KMS-11 (cell line): ENCODE results near the gene ZBTB20.

ENCODE experiments used
- H2AFZ ChIP-seq: fragments of 200-600 bp; sonication (generic); 2 replicates; pipeline ENCODE4 v1.6.1; 2016; ENCODE audit warnings: antibody characterized with exemption, mixed run types, low read depth
- H3K27ac ChIP-seq: fragments of 200-600 bp; sonication (generic); 2 replicates; pipeline ENCODE4 v1.6.1; 2016; ENCODE audit warnings: mild to moderate bottlenecking, mixed run types
- H3K27me3 ChIP-seq: fragments of 200-600 bp; sonication (generic); 2 replicates; pipeline ENCODE4 v1.6.1; 2017; ENCODE audit warnings: mild to moderate bottlenecking, low read depth, mixed run types, moderate library complexity; ENCODE audit not compliant: insufficient read depth
- H3K36me3 ChIP-seq: fragments of 200-600 bp; sonication (generic); 2 replicates; pipeline ENCODE4 v1.6.1; 2017; ENCODE audit warnings: mild to moderate bottlenecking, mixed run types; ENCODE audit not compliant: insufficient read depth
- H3K4me1 ChIP-seq: fragments of 200-600 bp; sonication (generic); 2 replicates; pipeline ENCODE4 v1.6.1; 2016; ENCODE audit warnings: mild to moderate bottlenecking, low read depth, mixed run types; ENCODE audit not compliant: poor library complexity, severe bottlenecking
- H3K4me2 ChIP-seq: fragments of 200-600 bp; sonication (generic); 2 replicates; pipeline ENCODE4 v1.7.0; 2016; ENCODE audit warnings: mild to moderate bottlenecking, mixed run types
- H3K4me3 ChIP-seq: fragments of 200-600 bp; sonication (generic); IDR thresholded peaks from 2 replicates; pipeline ENCODE4 v1.6.1; 2017; ENCODE audit warnings: low read depth, low read length, mixed read lengths; ENCODE audit not compliant: insufficient read depth
- H3K79me2 ChIP-seq: fragments of 200-600 bp; sonication (generic); 2 replicates; pipeline ENCODE4 v1.6.1; 2016; ENCODE audit warnings: low read depth, mixed run types; ENCODE audit not compliant: insufficient read depth
- H3K9ac ChIP-seq: fragments of 200-600 bp; sonication (generic); 2 replicates; pipeline ENCODE4 v1.6.1; 2016; ENCODE audit warnings: mild to moderate bottlenecking, mixed run types
- H4K20me1 ChIP-seq: fragments of 200-600 bp; sonication (generic); 2 replicates; pipeline ENCODE4 v1.6.1; 2016; ENCODE audit warnings: mild to moderate bottlenecking, mixed run types; ENCODE audit not compliant: insufficient read depth
- CTCF ChIP-seq: fragments of 200-600 bp; sonication (generic); conservative IDR thresholded peaks from 2 replicates; pipeline ENCODE4 v1.6.1; 2017; ENCODE audit warnings: low read depth, mild to moderate bottlenecking, antibody characterized with exemption, low read length, moderate library complexity, mixed read lengths

Gene ZBTB20

GRCh38 chr3:114858329-114858728, 288.8 kb downstream of the ZBTB20 start:
- no peak overlapping the region for H3K27ac ChIP-seq

GRCh38 chr3:114857299-114857701, 289.8 kb downstream of the ZBTB20 start:
- Histone ChIP-seq H2AFZ (no peak overlapping the region), H3K79me2 (no peaks in the 10 kb centered on the region), H3K36me3 (no peaks in the 10 kb centered on the region), H3K9ac (no peak overlapping the region), H3K27me3 (no peaks in the 10 kb centered on the region), H3K4me2 (no peak overlapping the region), H3K4me1 (peaks cover 27% of the 10 kb centered on the region), H3K27ac (no peak overlapping the region), H3K4me3 (no peak overlapping the region), H4K20me1 (no peaks in the 10 kb centered on the region)
- no peak for TF ChIP-seq CTCF

More at GRCh38 chr3:114858329-114858728, 288.8 kb downstream of the ZBTB20 start:
- no peaks in the 10 kb centered on the region for H3K27me3 ChIP-seq
- H4K20me1 ChIP-seq, result no peaks in the 10 kb centered on the region
- peaks cover 30% of the 10 kb centered on the region for H3K4me1 ChIP-seq
- H3K9ac ChIP-seq, result no peak overlapping the region
- no peaks in the 10 kb centered on the region for H3K79me2 ChIP-seq
- H3K4me3 ChIP-seq, result no peak overlapping the region
- no peak for TF ChIP-seq CTCF
- H3K36me3 ChIP-seq, result no peaks in the 10 kb centered on the region
- no peak overlapping the region for H3K4me2 ChIP-seq
- H2AFZ ChIP-seq, result no peak overlapping the region

GRCh38 chr3:114856835-114857234, 290.3 kb downstream of the ZBTB20 start:
- H3K27ac ChIP-seq, result no peak overlapping the region
- H3K27me3 ChIP-seq, result no peaks in the 10 kb centered on the region
- H3K4me3 ChIP-seq, result no peak overlapping the region
- H4K20me1 ChIP-seq, result no peaks in the 10 kb centered on the region
- H2AFZ ChIP-seq, result no peak overlapping the region
- TF ChIP-seq CTCF, result no peak
- peaks cover 22% of the 10 kb centered on the region for H3K4me1 ChIP-seq
- no peak overlapping the region for H3K4me2 ChIP-seq
- no peaks in the 10 kb centered on the region for H3K79me2 ChIP-seq
- H3K36me3 ChIP-seq, result no peaks in the 10 kb centered on the region
- no peak overlapping the region for H3K9ac ChIP-seq

- no peak for TF ChIP-seq CTCF
- Histone ChIP-seq H2AFZ (no peak overlapping the region), H3K27me3 (no peaks in the 10 kb centered on the region), H3K27ac (no peak overlapping the region), H3K79me2 (no peaks in the 10 kb centered on the region), H3K4me1 (peaks cover 21% of the 10 kb centered on the region), H3K4me2 (no peak overlapping the region), H3K36me3 (no peaks in the 10 kb centered on the region), H3K4me3 (no peak overlapping the region), H3K9ac (no peak overlapping the region), H4K20me1 (no peaks in the 10 kb centered on the region)
Measured at GRCh38 chr3:114855839-114856238, 291.2 kb downstream of the ZBTB20 start.
